SK-N-SH (cell line): ENCODE data around the gene LRRC15.

ENCODE experiments used
- CHD2 ChIP-seq: fragments of 150-350 bp; IDR thresholded peaks from 2 replicates; pipeline ENCODE4 v1.6.1; 2018; ENCODE audit warnings: low read length; ENCODE audit not compliant: partially characterized antibody
- CTCF ChIP-seq: fragments of 200-600 bp; sonication (generic); IDR thresholded peaks from 2 replicates; pipeline ENCODE4 v1.6.1; 2017; ENCODE audit warnings: antibody characterized with exemption, mild to moderate bottlenecking, moderate library complexity
- EZH2phosphoT487 ChIP-seq: fragments of 200-600 bp; sonication (generic); IDR thresholded peaks from 2 replicates; pipeline ENCODE4 v1.6.1; 2017; ENCODE audit warnings: low read depth, mixed run types, mild to moderate bottlenecking, antibody characterized with exemption, moderate library complexity, borderline replicate concordance
- MAX ChIP-seq: IDR thresholded peaks from 2 replicates; pipeline ENCODE4 v1.4.0; 2012; ENCODE audit warnings: low read depth
- POLR2AphosphoS5 ChIP-seq: IDR thresholded peaks from 2 replicates; pipeline ENCODE4 v1.6.1; 2012; ENCODE audit warnings: low read depth, low read length
- RXRA ChIP-seq: IDR thresholded peaks from 2 replicates; pipeline ENCODE4 v1.4.0; 2012; ENCODE audit warnings: low read depth, mild to moderate bottlenecking, borderline replicate concordance
- SMC3 ChIP-seq: IDR thresholded peaks from 2 replicates; pipeline ENCODE4 v1.6.1; 2012; ENCODE audit warnings: low read depth, low read length, improper control_type of control experiment
- ZBTB33 ChIP-seq: IDR thresholded peaks from 2 replicates; pipeline ENCODE4 v1.4.0; 2012; ENCODE audit warnings: low read depth, borderline replicate concordance

- TF ChIP-seq CHD2 (peak; percentile 54), POLR2AphosphoS5 (no peak), CTCF (no peak), EZH2phosphoT487 (no peak), MAX (0 out of 2 replicates have a peak, but pooled peaks have one; percentile 42), RXRA (no peak), SMC3 (no peak), ZBTB33 (no peak)
Observed at GRCh38 chr3:194364652-194365434, 4.7 kb downstream of the LRRC15 start.
